Measurements from ENCODE around the gene WDR64.

GRCh38 chr1:241733899-241734298, 81.8 kb downstream of the WDR64 start:
- TF ChIP-seq CTCF (optimal IDR thresholded peaks at IDR 0.05 in 1 of 3, IDR thresholded peaks at IDR 0.05 in 1 of 3, conservative IDR thresholded peaks at IDR 0.05 in 1 of 3; ENCODE audit: extremely low read depth in 1 of 3, insufficient read depth in 2 of 3, low read length in 3 of 3) = no peak
- TF ChIP-seq EZH2 (IDR thresholded peaks at IDR 0.05; ENCODE audit: low read length) = no peak
